ENCODE results near the gene OVOL1.

The OVOL1 gene

GRCh38 chr11:65776196-65776595, 10.7 kb upstream of the OVOL1 start:
- DNase-seq = no peak
- in situ Hi-C loops (cut with HindIII; ENCODE audit: low pct_ligation_motif_present, low pct_unique_long_range_greater_than_20kb, low sequenced_read_pairs) = no loop called here

DNA sequence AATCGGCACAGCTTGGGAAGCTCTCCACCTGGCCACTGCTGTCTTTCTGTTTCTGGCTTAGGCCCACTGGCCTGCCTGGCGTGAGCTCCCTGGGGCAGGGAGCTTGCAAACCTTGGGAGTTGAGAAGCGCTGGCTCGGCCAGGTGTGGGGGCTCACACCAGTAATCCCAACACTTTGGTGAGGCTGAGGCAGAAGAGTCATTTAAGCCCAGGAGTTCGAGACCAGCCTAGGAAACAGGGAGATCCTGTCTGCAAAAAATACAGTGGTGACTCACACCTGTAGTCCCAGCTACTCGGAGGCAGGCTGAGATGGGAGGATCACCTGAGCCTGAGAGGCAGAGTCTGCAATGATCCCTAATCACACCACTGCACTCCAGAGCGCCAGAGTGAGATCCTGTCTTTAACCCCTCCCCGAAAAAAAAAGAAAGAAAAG, 10.1 kb upstream of the OVOL1 start:
- DNase-seq = no peak
- in situ Hi-C loops (cut with HindIII; ENCODE audit: low pct_ligation_motif_present, low pct_unique_long_range_greater_than_20kb, low sequenced_read_pairs) = no loop called here

GRCh38 chr11:65777241-65777640, 9.6 kb upstream of the OVOL1 start:
- no peak for DNase-seq
- in situ Hi-C loops (cut with HindIII; ENCODE audit: low pct_ligation_motif_present, low pct_unique_long_range_greater_than_20kb, low sequenced_read_pairs) = no loop called here

DNA sequence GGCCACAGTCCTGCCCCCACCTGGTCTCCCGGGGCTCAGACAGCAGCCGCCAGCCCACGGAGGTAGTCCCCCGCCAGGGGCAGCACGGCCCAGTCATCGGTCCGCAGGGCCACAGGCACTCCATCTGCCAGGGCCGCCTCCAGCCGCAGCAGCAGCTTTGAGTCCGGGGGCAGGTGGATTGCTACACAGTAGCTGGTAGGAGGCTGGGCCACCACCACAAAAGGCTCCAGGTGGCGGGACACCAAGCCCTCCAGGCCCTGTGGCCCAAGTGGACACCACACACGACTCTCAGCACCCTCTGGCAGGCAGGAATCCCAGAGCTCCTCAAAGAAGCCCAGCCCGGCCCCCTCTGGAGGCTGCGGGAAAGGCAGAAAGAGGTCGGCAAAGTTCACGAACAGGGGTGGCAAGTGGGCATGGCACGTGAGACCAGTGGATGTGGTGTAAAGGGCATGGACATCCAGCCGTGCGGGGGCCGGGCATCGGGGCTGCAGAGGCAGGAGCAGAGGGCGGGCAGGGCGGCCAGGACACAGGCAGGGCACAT, 9.0 kb upstream of the OVOL1 start:
- in situ Hi-C loops (cut with HindIII; ENCODE audit: low pct_ligation_motif_present, low pct_unique_long_range_greater_than_20kb, low sequenced_read_pairs) = no loop called here
- DNase-seq = no peak

- no peak for DNase-seq
- in situ Hi-C loops (cut with HindIII; ENCODE audit: low pct_ligation_motif_present, low pct_unique_long_range_greater_than_20kb, low sequenced_read_pairs) = no loop called here
Observed at GRCh38 chr11:65778431-65778900, 8.4 kb upstream of the OVOL1 start.

- in situ Hi-C loops (cut with HindIII; ENCODE audit: low pct_ligation_motif_present, low pct_unique_long_range_greater_than_20kb, low sequenced_read_pairs) = no loop called here
- DNase-seq = no peak
Observed at GRCh38 chr11:65778901-65779668, 7.8 kb upstream of the OVOL1 start.

DNA sequence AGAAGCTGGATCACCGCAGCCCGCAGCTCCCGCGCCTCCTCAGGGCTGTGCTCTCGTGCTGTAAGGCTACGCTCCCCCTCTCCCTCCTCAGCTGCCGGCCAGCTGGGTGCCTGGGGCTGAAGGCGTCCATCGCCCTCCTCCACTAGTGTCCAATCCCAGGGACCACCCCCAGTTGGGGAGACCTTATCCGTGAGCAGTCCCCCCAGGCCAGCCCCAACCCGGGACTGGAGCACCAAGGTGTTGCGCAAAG, 7.3 kb upstream of the OVOL1 start:
- no peak for DNase-seq
- in situ Hi-C loops (cut with HindIII; ENCODE audit: low pct_ligation_motif_present, low pct_unique_long_range_greater_than_20kb, low sequenced_read_pairs) = no loop called here

GRCh38 chr11:65779919-65780769, 6.7 kb upstream of the OVOL1 start:
- peak; percentile 82 for DNase-seq
- in situ Hi-C loops (cut with HindIII; ENCODE audit: low pct_ligation_motif_present, low pct_unique_long_range_greater_than_20kb, low sequenced_read_pairs) = no loop called here

- peak; percentile 69 for DNase-seq
- in situ Hi-C loops (cut with HindIII; ENCODE audit: low pct_ligation_motif_present, low pct_unique_long_range_greater_than_20kb, low sequenced_read_pairs) = no loop called here
Observed at GRCh38 chr11:65780770-65781151, 6.1 kb upstream of the OVOL1 start, which contains the start of gene AP5B1. Gene AP5B1 (minus strand): TSS chr11:65780976. CDS start chr11:65780591, 385 bp downstream.

DNA sequence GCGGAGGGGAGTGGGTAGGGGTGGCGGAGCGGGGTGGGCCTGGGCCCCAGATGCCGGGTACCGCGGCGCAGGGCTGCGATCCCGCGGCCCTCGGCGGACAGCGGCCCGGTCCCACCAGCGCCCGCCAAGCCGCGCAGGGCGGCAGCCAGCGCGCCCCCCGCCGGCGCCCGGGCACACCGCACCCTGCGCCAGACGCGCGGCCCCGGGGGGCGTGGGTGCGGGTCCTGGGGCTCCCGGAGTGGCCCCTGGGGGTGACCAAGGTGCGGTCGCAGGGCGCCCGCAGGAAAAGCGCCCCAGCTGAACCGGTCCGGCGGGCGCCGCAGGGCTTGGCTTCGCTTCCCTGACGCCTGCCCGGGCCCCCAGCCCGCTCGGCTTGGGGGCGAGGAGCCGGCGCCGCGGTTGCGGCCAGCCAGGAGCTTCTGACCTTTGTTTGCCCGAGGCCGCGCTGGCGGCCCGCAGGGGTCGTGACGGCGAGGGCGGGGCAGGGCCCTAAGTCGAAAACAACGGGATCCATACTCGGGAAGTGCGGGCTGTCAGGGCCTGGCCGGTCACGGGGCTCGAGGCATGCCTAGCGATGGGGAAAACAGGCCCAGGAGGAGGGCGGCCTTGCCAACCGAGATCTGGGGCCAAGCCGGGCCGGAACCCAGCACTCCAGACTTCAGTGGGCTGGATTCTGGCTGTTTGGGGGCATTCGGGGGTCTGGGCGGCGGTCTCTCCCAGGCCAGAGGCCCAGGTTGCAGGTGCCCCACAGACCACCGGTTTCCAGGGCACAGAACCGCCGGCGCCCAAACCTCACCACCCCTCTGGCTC, 5.5 kb upstream of the OVOL1 start:
- in situ Hi-C loops (cut with HindIII; ENCODE audit: low pct_ligation_motif_present, low pct_unique_long_range_greater_than_20kb, low sequenced_read_pairs) = no loop called here
- DNase-seq = peak; percentile 37

DNA sequence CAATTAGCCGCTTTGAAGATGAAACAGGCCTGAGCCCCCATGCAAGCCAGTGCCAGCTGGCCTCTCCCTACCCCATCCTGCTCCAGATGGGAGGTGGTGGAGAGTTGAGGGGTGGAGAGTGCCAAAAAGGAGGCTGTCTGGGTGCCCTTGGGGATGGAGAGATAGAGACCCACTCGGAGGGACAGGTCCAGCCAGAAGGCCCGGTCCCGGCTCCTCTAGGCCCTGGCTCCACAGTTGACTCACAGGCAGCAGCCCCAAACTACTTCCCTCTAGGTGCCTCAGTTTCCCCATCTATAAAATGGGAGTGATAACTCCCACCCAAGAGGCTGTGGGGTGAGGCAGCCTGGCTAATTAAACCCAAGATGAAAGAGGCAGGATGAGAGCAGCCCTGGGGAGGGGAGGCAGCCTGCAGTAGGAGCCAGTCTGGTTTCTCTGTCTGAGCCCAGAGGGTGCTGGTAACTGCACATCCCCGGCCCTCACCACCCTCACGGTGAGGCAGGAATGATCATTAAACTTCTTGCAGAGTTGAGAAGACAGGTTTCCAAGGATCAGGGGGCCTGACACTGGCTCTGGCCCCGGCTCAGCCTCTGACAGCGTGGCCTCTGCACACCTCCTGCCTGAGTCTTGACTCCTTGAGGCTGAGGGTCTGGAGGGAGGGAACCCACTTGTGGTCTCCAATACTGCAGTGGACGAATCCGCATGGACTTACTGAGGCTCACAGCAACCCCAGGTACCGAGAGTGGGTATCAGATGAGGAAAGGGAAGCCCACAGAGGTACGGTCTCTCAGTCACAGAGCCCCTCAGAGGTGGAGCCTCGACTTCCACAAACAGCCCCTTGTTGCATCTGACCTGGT, 4.7 kb upstream of the OVOL1 start:
- in situ Hi-C loops (cut with HindIII; ENCODE audit: low pct_ligation_motif_present, low pct_unique_long_range_greater_than_20kb, low sequenced_read_pairs) = no loop called here

DNA sequence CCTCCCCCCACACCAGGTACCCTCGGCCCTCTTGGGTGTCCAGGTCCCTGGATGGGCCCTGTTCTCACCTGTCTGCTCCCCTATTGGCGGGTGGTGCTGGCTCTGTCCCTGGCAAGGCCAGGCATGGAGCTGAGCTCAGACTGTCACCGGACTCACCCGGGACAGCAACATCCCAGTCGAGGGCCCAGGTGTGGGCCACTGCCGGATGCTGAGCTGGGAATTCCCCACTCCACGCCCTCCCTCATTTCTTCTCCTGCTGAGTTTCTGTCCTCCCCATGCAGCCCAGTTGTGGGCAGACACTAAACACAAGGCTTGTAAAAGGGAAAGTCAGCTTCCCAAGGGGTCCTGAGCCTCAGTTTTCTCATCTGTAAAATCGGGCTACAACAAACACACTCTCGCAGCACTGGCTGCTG, 4.0 kb upstream of the OVOL1 start:
- in situ Hi-C loops (cut with HindIII; ENCODE audit: low pct_ligation_motif_present, low pct_unique_long_range_greater_than_20kb, low sequenced_read_pairs) = no loop called here
- DNase-seq = no peak

More for the DNA sequence above, 4.7 kb upstream of the OVOL1 start:
- DNase-seq = no peak

- DNase-seq = no peak
- in situ Hi-C loops (cut with HindIII; ENCODE audit: low pct_ligation_motif_present, low pct_unique_long_range_greater_than_20kb, low sequenced_read_pairs) = no loop called here
Observed at GRCh38 chr11:65785319-65786007, 1.4 kb upstream of the OVOL1 start.

- no peak for DNase-seq
- in situ Hi-C loops (cut with HindIII; ENCODE audit: low pct_ligation_motif_present, low pct_unique_long_range_greater_than_20kb, low sequenced_read_pairs) = no loop called here
Observed at GRCh38 chr11:65786008-65786785, 666 bp upstream of the OVOL1 start.

- in situ Hi-C loops (cut with HindIII; ENCODE audit: low pct_ligation_motif_present, low pct_unique_long_range_greater_than_20kb, low sequenced_read_pairs) = no loop called here
- DNase-seq = no peak
Observed at GRCh38 chr11:65787649-65788622, 1.1 kb downstream of the OVOL1 start.

DNA sequence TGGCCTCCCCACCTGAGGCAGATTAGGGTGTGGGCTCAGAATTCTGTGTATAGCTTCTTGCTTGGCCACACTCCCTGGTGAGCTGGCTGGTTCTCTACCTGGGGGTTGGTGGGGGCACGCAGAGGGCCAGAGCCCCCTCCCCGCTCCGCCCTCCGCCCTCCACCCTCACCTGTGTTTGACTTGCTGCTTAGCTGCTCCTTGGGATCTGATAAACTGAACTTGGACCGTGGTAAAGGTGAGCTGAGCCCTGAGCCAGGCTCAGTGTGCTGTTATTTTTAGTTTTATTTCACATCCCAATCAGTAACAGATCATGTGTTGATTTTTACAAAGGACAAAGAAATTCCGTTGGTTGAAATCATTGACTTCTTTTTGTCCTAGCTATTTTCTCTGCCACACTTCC, 2.0 kb downstream of the OVOL1 start:
- DNase-seq = no peak
- in situ Hi-C loops (cut with HindIII; ENCODE audit: low pct_ligation_motif_present, low pct_unique_long_range_greater_than_20kb, low sequenced_read_pairs) = no loop called here

All from ACHN (cell line).